ENCODE results near the gene STOM. TPM values are rescaled to one million over a fixed set of nuclear protein-coding genes. Genes with fewer than 3 reads are reported as not detected.

STOM gene
- total and polyA plus RNA-seq, 4 donors, result 80.0 to 384 (median 245) TPM

- no peaks in the 10 kb centered on the region for H3K4me1 ChIP-seq (ENCODE audit: control insufficient read depth in 1 of 2, insufficient read depth in 2 of 2, low read length in 2 of 2)
- no peak for ATAC-seq (ENCODE audit: low FRiP score)
- intact Hi-C loops (cut with DNase I), result no loop called here
These were observed 47.9 kb downstream of the STOM start for GRCh38 chr9:121322037-121322736.

GRCh38 chr9:121321016-121321503 lies 49.0 kb downstream of the STOM start:
- intact Hi-C loops (cut with DNase I), result loop anchor here (2.0 kb wide), 2 partner anchors 48 to 54 kb away; no protein-coding TSS in a partner anchor
- DNase-seq (no peak), ATAC-seq (ENCODE audit: low FRiP score) (no peak)
- H3K27ac ChIP-seq (ENCODE audit: low read depth in 1 of 2, low read length in 2 of 2), result peak overlapping the region in 1 of 2 donors; percentile 68
- H3K4me3 ChIP-seq (ENCODE audit: low read length in 2 of 2), result no peak overlapping the region
- no peaks in the 10 kb centered on the region for H3K9me3 ChIP-seq (ENCODE audit: control insufficient read depth, low read length)
- WGBS, 2 donors, result 93% methylated on average over 10 of the region's 10 CpGs
- H3K4me1 ChIP-seq (ENCODE audit: control insufficient read depth in 1 of 2, insufficient read depth in 2 of 2, low read length in 2 of 2), result no peaks in the 10 kb centered on the region
- H3K27me3 ChIP-seq (ENCODE audit: control insufficient read depth in 1 of 2, insufficient read depth in 2 of 2, low read length in 1 of 2), result no peaks in the 10 kb centered on the region
- peaks cover 0 to 20% of the 10 kb centered on the region in 2 donors for H3K36me3 ChIP-seq (ENCODE audit: control insufficient read depth in 1 of 2, insufficient read depth in 2 of 2, low read length in 1 of 2)

More at GRCh38 chr9:121322037-121322736, 47.9 kb downstream of the STOM start:
- peak overlapping the region; percentile 47 to 92 for H3K27ac ChIP-seq (ENCODE audit: low read depth in 1 of 2, low read length in 2 of 2)
- H3K27me3 ChIP-seq (ENCODE audit: control insufficient read depth in 1 of 2, insufficient read depth in 2 of 2, low read length in 1 of 2), result no peaks in the 10 kb centered on the region
- WGBS, 2 donors, result 29 to 30% methylated on average over 5 of the region's 5 CpGs
- H3K4me3 ChIP-seq (ENCODE audit: low read length in 2 of 2), result no peak overlapping the region
- H3K36me3 ChIP-seq (ENCODE audit: control insufficient read depth in 1 of 2, insufficient read depth in 2 of 2, low read length in 1 of 2), result peaks cover 0 to 22% of the 10 kb centered on the region in 2 donors
- no peak for DNase-seq
- no peaks in the 10 kb centered on the region for H3K9me3 ChIP-seq (ENCODE audit: control insufficient read depth, low read length)

GRCh38 chr9:121319383-121319780 lies 50.7 kb downstream of the STOM start:
- intact Hi-C loops (cut with DNase I), result loop anchor here (5.0 kb wide), 3 partner anchors 37 to 107 kb away; no protein-coding TSS in a partner anchor
- H3K9me3 ChIP-seq (ENCODE audit: control insufficient read depth, low read length), result no peaks in the 10 kb centered on the region
- H3K27ac ChIP-seq (ENCODE audit: low read depth in 1 of 2, low read length in 2 of 2), result peak overlapping the region in 1 of 2 donors; percentile 65
- no peaks in the 10 kb centered on the region for H3K27me3 ChIP-seq (ENCODE audit: control insufficient read depth in 1 of 2, insufficient read depth in 2 of 2, low read length in 1 of 2)
- ATAC-seq (ENCODE audit: low FRiP score) (no peak), DNase-seq (no peak)
- no peaks in the 10 kb centered on the region for H3K4me1 ChIP-seq (ENCODE audit: control insufficient read depth in 1 of 2, insufficient read depth in 2 of 2, low read length in 2 of 2)
- H3K4me3 ChIP-seq (ENCODE audit: low read length in 2 of 2), result no peak overlapping the region
- peaks cover 0 to 13% of the 10 kb centered on the region in 2 donors for H3K36me3 ChIP-seq (ENCODE audit: control insufficient read depth in 1 of 2, insufficient read depth in 2 of 2, low read length in 1 of 2)
- 85 to 88% methylated on average over 5 of the region's 5 CpGs for WGBS, 2 donors

- intact Hi-C loops (cut with DNase I), result loop anchor here (5.0 kb wide), 3 partner anchors 37 to 107 kb away; no protein-coding TSS in a partner anchor
- H3K9me3 ChIP-seq (ENCODE audit: control insufficient read depth, low read length), result no peaks in the 10 kb centered on the region
- DNase-seq (no peak), ATAC-seq (ENCODE audit: low FRiP score) (peak; percentile 2)
- WGBS, 2 donors, result 80 to 81% methylated on average over 18 to 19 of the region's 19 CpGs
- peak overlapping the region in 1 of 2 donors; percentile 65 for H3K27ac ChIP-seq (ENCODE audit: low read depth in 1 of 2, low read length in 2 of 2)
- H3K4me1 ChIP-seq (ENCODE audit: control insufficient read depth in 1 of 2, insufficient read depth in 2 of 2, low read length in 2 of 2), result no peaks in the 10 kb centered on the region
- H3K27me3 ChIP-seq (ENCODE audit: control insufficient read depth in 1 of 2, insufficient read depth in 2 of 2, low read length in 1 of 2), result no peaks in the 10 kb centered on the region
- H3K4me3 ChIP-seq (ENCODE audit: low read length in 2 of 2), result no peak overlapping the region
- H3K36me3 ChIP-seq (ENCODE audit: control insufficient read depth in 1 of 2, insufficient read depth in 2 of 2, low read length in 1 of 2), result peaks cover 0 to 13% of the 10 kb centered on the region in 2 donors
These were observed 51.2 kb downstream of the STOM start for GRCh38 chr9:121318631-121319382.

GRCh38 chr9:121317737-121318630 lies 52.1 kb downstream of the STOM start:
- ATAC-seq (ENCODE audit: low FRiP score) (peak; percentile 53), DNase-seq (peak; percentile 77 to 89)
- H3K9me3 ChIP-seq (ENCODE audit: control insufficient read depth, low read length), result no peaks in the 10 kb centered on the region
- 29 to 34% methylated on average over 6 of the region's 6 CpGs for WGBS, 2 donors
- no peaks in the 10 kb centered on the region for H3K4me1 ChIP-seq (ENCODE audit: control insufficient read depth in 1 of 2, insufficient read depth in 2 of 2, low read length in 2 of 2)
- peaks cover 0 to 16% of the 10 kb centered on the region in 2 donors for H3K36me3 ChIP-seq (ENCODE audit: control insufficient read depth in 1 of 2, insufficient read depth in 2 of 2, low read length in 1 of 2)
- H3K27ac ChIP-seq (ENCODE audit: low read depth in 1 of 2, low read length in 2 of 2), result peak overlapping the region; percentile 11 to 65
- H3K4me3 ChIP-seq (ENCODE audit: low read length in 2 of 2), result no peak overlapping the region
- intact Hi-C loops (cut with DNase I), result loop anchor here (5.0 kb wide), 3 partner anchors 36 to 106 kb away; no protein-coding TSS in a partner anchor
- no peaks in the 10 kb centered on the region for H3K27me3 ChIP-seq (ENCODE audit: control insufficient read depth in 1 of 2, insufficient read depth in 2 of 2, low read length in 1 of 2)

- H3K27ac ChIP-seq (ENCODE audit: low read depth in 1 of 2, low read length in 2 of 2), result peak overlapping the region in 1 of 2 donors; percentile 13
- no peak for DNase-seq
- H3K4me3 ChIP-seq (ENCODE audit: low read length in 2 of 2), result no peak overlapping the region
- no peaks in the 10 kb centered on the region for H3K9me3 ChIP-seq (ENCODE audit: control insufficient read depth, low read length)
- no peak for ATAC-seq (ENCODE audit: low FRiP score)
- WGBS, 2 donors, result 85 to 89% methylated on average over 11 of the region's 11 CpGs
- H3K4me1 ChIP-seq (ENCODE audit: control insufficient read depth in 1 of 2, insufficient read depth in 2 of 2, low read length in 2 of 2), result no peaks in the 10 kb centered on the region
- H3K36me3 ChIP-seq (ENCODE audit: control insufficient read depth in 1 of 2, insufficient read depth in 2 of 2, low read length in 1 of 2), result peaks cover 0 to 19% of the 10 kb centered on the region in 2 donors
- intact Hi-C loops (cut with DNase I), result loop anchor here (5.0 kb wide), 3 partner anchors 35 to 105 kb away; no protein-coding TSS in a partner anchor
- no peaks in the 10 kb centered on the region for H3K27me3 ChIP-seq (ENCODE audit: control insufficient read depth in 1 of 2, insufficient read depth in 2 of 2, low read length in 1 of 2)
These were observed 53.1 kb downstream of the STOM start for GRCh38 chr9:121316852-121317373.

GRCh38 chr9:121316378-121316777 lies 53.7 kb downstream of the STOM start:
- H3K27me3 ChIP-seq (ENCODE audit: control insufficient read depth in 1 of 2, insufficient read depth in 2 of 2, low read length in 1 of 2), result no peaks in the 10 kb centered on the region
- no peak for DNase-seq
- H3K36me3 ChIP-seq (ENCODE audit: control insufficient read depth in 1 of 2, insufficient read depth in 2 of 2, low read length in 1 of 2), result peaks cover 0 to 21% of the 10 kb centered on the region in 2 donors
- no peaks in the 10 kb centered on the region for H3K4me1 ChIP-seq (ENCODE audit: control insufficient read depth in 1 of 2, insufficient read depth in 2 of 2, low read length in 2 of 2)
- no peak overlapping the region for H3K4me3 ChIP-seq (ENCODE audit: low read length in 2 of 2)
- intact Hi-C loops (cut with DNase I), result loop anchor here (5.0 kb wide), 3 partner anchors 34 to 104 kb away; no protein-coding TSS in a partner anchor
- peak overlapping the region in 1 of 2 donors; percentile 8 for H3K27ac ChIP-seq (ENCODE audit: low read depth in 1 of 2, low read length in 2 of 2)
- no peak for ATAC-seq (ENCODE audit: low FRiP score)
- no peaks in the 10 kb centered on the region for H3K9me3 ChIP-seq (ENCODE audit: control insufficient read depth, low read length)
- WGBS, 2 donors, result 82 to 85% methylated on average over 6 of the region's 6 CpGs
